HT-29 (cell line): ENCODE measurements around the gene BOLA2. TPM values are rescaled to one million over a fixed set of nuclear protein-coding genes. Genes with fewer than 3 reads are reported as not detected.
"Not testable (repeated sequence)": the region's sequence is repeated elsewhere in the genome, so short reads cannot be mapped to it uniquely, and the experiment has no call there.

ENCODE experiments used
- DNase-seq: peaks from one replicate; pipeline ENCODE4 v3.0.0-alpha.2; 2015; ENCODE audit warnings: low spot score
- small RNA-seq: library from RNA; depleted of rRNA; stranded (forward); fragments of <200 nt; gene quantifications from one replicate; pipeline ENCODE3, GENCODE V24; 2014
- total RNA-seq: library from RNA; depleted of rRNA; stranded (reverse); fragments of >200 nt; shearing (Covaris generic); gene quantifications from 2 replicates; pipeline ENCODE4 v1.2.3, GENCODE V29; 2014; rRNA removed

The BOLA2 gene
- total RNA-seq = 66.0 and 127 TPM in 2 replicates

GRCh38 chr16:29454269-29454668 is at the start of gene BOLA2, which contains the start of gene SLX1B:
TSS of gene BOLA2 (minus strand) at chr16:29454351. CDS start at chr16:29454253, 98 bp downstream.
TSS of gene SLX1B (plus strand) at chr16:29454533.
- DNase-seq = not testable (repeated sequence)

DNA sequence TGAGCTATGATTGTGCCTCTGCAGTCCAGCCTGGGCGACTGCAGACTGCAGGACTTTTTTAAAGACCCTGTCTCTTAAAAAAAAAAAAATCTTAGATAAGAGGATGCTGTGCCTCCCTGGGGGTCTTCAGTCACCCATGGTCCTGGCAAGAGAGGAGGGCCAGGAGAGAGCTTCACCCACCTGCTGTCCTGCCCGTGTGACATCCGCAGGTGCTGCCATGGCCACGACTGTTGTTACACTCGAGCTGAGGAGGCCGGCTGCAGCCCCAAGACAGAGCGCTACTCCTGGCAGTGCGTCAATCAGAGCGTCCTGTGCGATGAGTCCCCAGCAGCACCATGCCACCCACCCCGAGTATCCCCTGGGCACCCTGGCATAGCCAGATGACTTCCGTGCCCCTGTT is 28.1 kb upstream of the BOLA2 start:
- DNase-seq = not testable (repeated sequence)

- DNase-seq = not testable (repeated sequence)
Measured at GRCh38 chr16:29472065-29472464, 17.9 kb upstream of the BOLA2 start.

GRCh38 chr16:29469660-29470059 is 15.5 kb upstream of the BOLA2 start:
- not testable (repeated sequence) for DNase-seq

GRCh38 chr16:29467654-29468366 is 13.7 kb upstream of the BOLA2 start:
- not testable (repeated sequence) for DNase-seq

GRCh38 chr16:29466904-29467303 is 12.8 kb upstream of the BOLA2 start:
- DNase-seq = not testable (repeated sequence)

DNA sequence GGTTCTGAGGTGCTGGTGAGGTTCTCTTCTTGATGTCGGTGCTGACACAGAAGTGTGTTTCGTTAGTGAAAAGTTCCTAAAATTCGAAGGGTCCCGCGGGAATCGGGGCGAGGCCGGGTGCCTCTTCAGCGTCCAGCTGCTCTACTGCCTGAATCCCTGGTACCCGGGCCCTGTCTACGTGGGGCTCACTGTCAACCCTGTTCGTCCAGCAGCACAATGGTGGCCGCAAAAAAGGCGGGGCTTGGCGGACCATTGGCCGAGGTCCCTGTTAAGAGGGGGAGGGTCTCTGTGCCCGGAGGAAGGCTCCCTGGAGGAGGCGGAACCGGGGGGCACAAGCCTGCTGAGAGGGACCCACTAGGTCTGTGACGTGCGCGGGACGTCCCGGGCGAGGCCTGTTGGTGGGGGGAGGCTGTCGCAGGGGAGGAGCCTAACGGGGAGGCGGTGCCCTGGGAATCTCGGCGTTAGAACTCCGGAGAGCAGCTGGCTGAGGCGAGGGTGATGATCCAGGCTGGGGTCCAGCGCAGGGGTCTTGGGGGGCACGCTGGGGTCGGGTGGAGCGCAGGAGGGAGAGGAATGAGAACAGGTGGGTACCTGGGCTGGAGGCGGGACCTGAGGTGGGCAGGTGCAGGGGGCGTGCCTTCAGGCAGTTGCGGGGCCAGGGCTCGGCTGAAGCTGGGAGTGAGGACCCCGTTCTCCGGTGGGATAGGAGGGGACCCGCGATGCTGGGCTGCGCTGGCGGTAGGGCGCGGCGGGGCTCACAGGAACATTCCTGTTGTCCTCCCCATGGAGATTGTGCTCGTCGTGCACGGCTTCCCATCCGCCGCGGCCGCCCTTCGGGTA is 12.1 kb upstream of the BOLA2 start:
- DNase-seq = not testable (repeated sequence)

GRCh38 chr16:29460647-29461030 is 6.5 kb upstream of the BOLA2 start:
- DNase-seq = not testable (repeated sequence)

- DNase-seq = not testable (repeated sequence)
Measured at GRCh38 chr16:29459706-29460646, 5.8 kb upstream of the BOLA2 start, which contains the start of gene SULT1A4. TSS of gene SULT1A4 (plus strand) at chr16:29459913. CDS start at chr16:29461386, 1,473 bp downstream.

DNA sequence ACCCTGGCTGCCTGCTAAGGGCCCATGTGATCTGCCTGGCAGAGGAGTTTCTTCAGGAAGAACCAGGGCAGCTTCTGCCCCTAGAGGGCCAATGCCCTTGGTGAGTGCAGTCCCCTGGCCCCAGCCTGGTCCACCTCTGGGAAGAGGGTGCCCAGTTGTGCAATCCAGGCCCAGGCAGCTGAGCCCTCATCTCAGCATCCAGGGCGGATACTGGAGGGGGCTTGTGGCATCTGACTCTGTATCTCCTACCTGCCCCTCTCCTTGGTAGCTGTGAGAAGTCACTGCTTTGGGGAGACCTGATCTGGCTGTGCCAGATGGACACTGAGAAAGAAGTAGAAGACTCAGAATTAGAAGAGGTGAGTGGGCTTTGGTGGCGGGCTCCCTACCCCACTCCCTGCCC is 3.5 kb upstream of the BOLA2 start:
- not testable (repeated sequence) for DNase-seq

- DNase-seq = not testable (repeated sequence)
Measured at GRCh38 chr16:29454828-29455227, 677 bp upstream of the BOLA2 start.

DNA sequence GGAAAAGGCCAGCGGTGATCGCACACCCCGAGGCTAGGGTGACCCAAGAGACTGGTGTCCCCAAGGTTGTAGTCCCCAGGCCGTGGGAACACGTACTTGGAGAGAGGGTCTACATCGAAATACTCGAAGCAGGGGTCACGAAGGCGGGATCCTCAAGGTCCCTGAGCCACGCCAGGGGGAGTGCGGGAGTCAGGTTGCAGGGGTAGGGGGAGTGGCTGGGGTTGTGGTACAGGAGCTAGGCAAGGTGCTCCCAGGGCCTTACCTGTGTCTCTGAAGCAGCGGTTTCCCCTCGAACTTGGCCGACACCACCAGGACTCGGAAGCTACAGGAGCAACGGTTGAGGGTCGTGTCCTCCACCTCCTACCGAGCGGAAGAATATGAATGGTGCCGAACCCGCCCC is 397 bp downstream of the BOLA2 start:
- DNase-seq = not testable (repeated sequence)

DNA sequence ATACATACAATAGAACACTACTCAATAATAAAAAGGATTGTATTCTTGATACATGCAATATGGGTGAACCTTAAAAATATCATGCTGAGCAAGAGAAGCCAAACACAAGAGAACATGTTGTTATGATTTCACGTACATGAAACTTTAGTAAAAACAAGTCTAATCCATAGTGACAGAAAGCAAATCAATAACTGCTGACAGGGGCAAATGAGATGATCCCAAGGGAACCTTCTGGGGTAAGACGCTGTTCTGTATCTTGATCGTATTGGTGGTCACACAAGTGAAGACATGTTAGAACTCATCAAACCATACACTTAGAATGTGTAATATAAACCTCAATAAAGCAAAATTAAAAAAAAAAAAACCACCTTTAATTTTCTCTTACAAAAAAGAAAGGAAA is 28.8 kb downstream of the BOLA2 start:
- DNase-seq = not testable (repeated sequence)

GRCh38 chr16:29423587-29423986 is 30.6 kb downstream of the BOLA2 start:
- not testable (repeated sequence) for DNase-seq

- DNase-seq = not testable (repeated sequence)
Measured at GRCh38 chr16:29405249-29405648, 48.9 kb downstream of the BOLA2 start.

Small RNAs within 50 kb of the gene (small RNA-seq; reads per million reads assigned to genes)
- gene AC133555.2 = not detected

Other genes with a start within 250 kb of the BOLA2 start
- gene NPIPB11, start 47.6 kb downstream of the BOLA2 start, total RNA-seq = 0.84 and 1.2 TPM in 2 replicates
- gene SLX1B, start 182 bp upstream of the BOLA2 start, total RNA-seq = 2.6 and 10.9 TPM in 2 replicates
- 2.2 TPM in 1 of 2 replicates, not detected in the other for gene SULT1A4, start 5.6 kb upstream of the BOLA2 start, total RNA-seq
- 10.7 and 24.9 TPM in 2 replicates for gene NPIPB12, start 52.1 kb upstream of the BOLA2 start, total RNA-seq
- 0.10 and 0.23 TPM in 2 replicates for gene SPN, start 208.9 kb upstream of the BOLA2 start, total RNA-seq
- gene QPRT, start 224.8 kb upstream of the BOLA2 start, total RNA-seq = 35.2 and 42.5 TPM in 2 replicates